Measurements from ENCODE around the gene USE1. TPM values are rescaled to one million over a fixed set of nuclear protein-coding genes. Genes with fewer than 3 reads are reported as not detected.

Gene USE1
- total and polyA plus RNA-seq, 2 of the 4 experiments (the other 2 are of a cell fraction): 17.2 to 24.2 TPM

- dilution Hi-C loops (cut with HindIII; ENCODE audit: low sequenced_read_pairs, unreplicated experiment): no loop called here
- H3K9me3 ChIP-seq (ENCODE audit: control insufficient read depth, insufficient read depth, low read length): no peaks in the 10 kb centered on the region
- H4K91ac ChIP-seq (ENCODE audit: insufficient read depth, low read depth, low read length): no peak overlapping the region
- H3K27ac ChIP-seq (ENCODE audit: insufficient read depth, low read length): no peak overlapping the region
- no peak overlapping the region for H2BK5ac ChIP-seq (ENCODE audit: low read depth, low read length, poor library complexity, severe bottlenecking)
- no peak overlapping the region for H2BK120ac ChIP-seq (ENCODE audit: low read depth, low read length)
- no peak overlapping the region for H2BK20ac ChIP-seq (ENCODE audit: low read depth, low read length)
- H2AFZ ChIP-seq (replicated peaks; ENCODE audit: low read length, poor library complexity): no peak overlapping the region
- no peak overlapping the region for H3K56ac ChIP-seq (ENCODE audit: extremely low read depth, insufficient read depth, low read length)
- ChIA-PET POLR2A (ENCODE audit: unreplicated experiment) (no interaction called here), CTCF (no interaction called here)
- H3K14ac ChIP-seq (replicated peaks; ENCODE audit: low read depth, low read length): no peak overlapping the region
- H3K36me3 ChIP-seq (ENCODE audit: control insufficient read depth, insufficient read depth, low read length): peaks cover 80% of the 10 kb centered on the region
- no peak overlapping the region for H3K4me2 ChIP-seq (ENCODE audit: low read depth, low read length)
- H4K5ac ChIP-seq (ENCODE audit: low read depth, low read length): no peak overlapping the region
- no peaks in the 10 kb centered on the region for H3K9me1 ChIP-seq (ENCODE audit: insufficient read depth, low read length)
- in situ Hi-C loops (cut with MboI; ENCODE audit: low sequenced_read_pairs): no loop called here
- H4K8ac ChIP-seq (ENCODE audit: low read depth in 2 of 2, low read length in 2 of 2): no peak overlapping the region
- no peak overlapping the region for H2AK9ac ChIP-seq (replicated peaks; ENCODE audit: low read depth, low read length, poor library complexity)
- DNase-seq (no peak), ATAC-seq (ENCODE audit: low read depth) (no peak)
- H3K4me3 ChIP-seq (ENCODE audit: insufficient read depth, low read depth, low read length): no peak overlapping the region
- WGBS, 2 experiments (ENCODE audit: extremely low coverage in 2 of 2, insufficient read length in 1 of 2): 97 to 100% methylated on average over 3 to 4 of the region's 7 CpGs
- no peak overlapping the region for H3K23ac ChIP-seq (ENCODE audit: low read depth, low read length)
- no peak overlapping the region for H3K18ac ChIP-seq (ENCODE audit: low read depth, low read length)
- no peak overlapping the region for H3K9ac ChIP-seq (ENCODE audit: low read depth, low read length)
- no TSS peak for BruUV-seq (replicated peaks)
- intact Hi-C loops (cut with micrococcal nuclease): no loop called here
- no peaks in the 10 kb centered on the region for H3K27me3 ChIP-seq (ENCODE audit: control insufficient read depth, insufficient read depth, low read length)
- no peaks in the 10 kb centered on the region for H3K4me1 ChIP-seq (ENCODE audit: control insufficient read depth, insufficient read depth, low read length)
- no peak overlapping the region for H3K4ac ChIP-seq (ENCODE audit: low read depth, low read length)
- H3K79me1 ChIP-seq (ENCODE audit: low read depth in 1 of 2, low read length in 2 of 2): peaks cover 3 to 23% of the 10 kb centered on the region in 2 experiments; a peak in 3 of 4 replicates
- no peaks in the 10 kb centered on the region for H4K20me1 ChIP-seq (ENCODE audit: insufficient read depth, low read length)
- no peak overlapping the region for H2AK5ac ChIP-seq (ENCODE audit: low read depth, low read length)
- H2BK15ac ChIP-seq (ENCODE audit: low read depth, low read length): no peak overlapping the region
- TF ChIP-seq CTCF (conservative IDR thresholded peaks at IDR 0.05; ENCODE audit: low read depth, low read length) (no peak), RCOR1 (IDR thresholded peaks at IDR 0.05; ENCODE audit: insufficient replicate concordance, low read length) (no peak), BHLHE40 (IDR thresholded peaks at IDR 0.05; ENCODE audit: low read depth, low read length) (no peak), RFX5 (IDR thresholded peaks at IDR 0.05; ENCODE audit: low read depth, low read length) (no peak), MAFK (IDR thresholded peaks at IDR 0.05; ENCODE audit: low read depth, low read length) (no peak), POLR2A (IDR thresholded peaks at IDR 0.05; ENCODE audit: low read depth, low read length) (no peak), CHD1 (IDR thresholded peaks at IDR 0.05; ENCODE audit: low read depth, low read length) (no peak), CEBPB (IDR thresholded peaks at IDR 0.05; ENCODE audit: low read depth, low read length) (no peak), SMC3 (IDR thresholded peaks at IDR 0.05; ENCODE audit: low read depth, low read length) (no peak), ELK1 (IDR thresholded peaks at IDR 0.05; ENCODE audit: borderline replicate concordance, low read depth, low read length) (no peak), MAZ (IDR thresholded peaks at IDR 0.05; ENCODE audit: borderline replicate concordance, low read depth, low read length) (no peak), FOS (IDR thresholded peaks at IDR 0.05; ENCODE audit: low read depth, low read length) (no peak), RAD21 (IDR thresholded peaks at IDR 0.05; ENCODE audit: low read length) (no peak), NFE2L2 (IDR thresholded peaks at IDR 0.05; ENCODE audit: low read depth, low read length) (no peak), USF2 (IDR thresholded peaks at IDR 0.05; ENCODE audit: low read depth, low read length) (no peak)
Observed at GRCh38 chr19:17196610-17197009, 18.5 kb upstream of the USE1 start.

Data from IMR-90 (cell line).